K562 (cell line): ENCODE measurements around the gene XRN1. TPM values are rescaled to one million over a fixed set of nuclear protein-coding genes. Genes with fewer than 3 reads are reported as not detected.

ENCODE experiments used
- FOXK2 ChIP-seq, 2 experiments: fragments of 450-650 bp; IDR thresholded peaks in 1 of 2; conservative IDR thresholded peaks in 1 of 2; 2 replicates each; pipeline ENCODE4 v1.6.1; 2016; ENCODE audit warnings: low read depth in 2 of 2, mild to moderate bottlenecking in 1 of 2
- KAT8 ChIP-seq: fragments of 450-650 bp; IDR thresholded peaks from 2 replicates; pipeline ENCODE4 v1.6.1; 2016; ENCODE audit warnings: low read depth, mild to moderate bottlenecking
- MTA3 ChIP-seq: fragments of 450-650 bp; formaldehyde crosslinking; IDR thresholded peaks from 2 replicates; pipeline ENCODE4 v1.6.1; 2017; ENCODE audit warnings: mild to moderate bottlenecking, borderline replicate concordance
- PRMT5 ChIP-seq: sonication (generic); formaldehyde crosslinking; IDR thresholded peaks from 2 replicates; pipeline ENCODE4 v1.5.0; 2020; ENCODE audit warnings: missing genetic modification reagents
- polyA plus RNA-seq, 8 experiments: library from polyadenylated mRNA; depleted of rRNA in 4 of 8; stranded (reverse) in 5 of 8; unstranded in 3 of 8; fragments of >200 nt; fragmentation: Nextera tagmentation in 2 of 8; fragmentation: Illumina TruSeq in 1 of 8; extraction: Ambion mirVana in 2 of 8; extraction: Trizol in 1 of 8; gene quantifications; 2 replicates each; pipeline versions ENCODE4 v1.2.1 to v1.2.3, GENCODE V29; 2011 to 2014; ENCODE audit warnings: inconsistent platforms in 1 of 8, missing spikeins in 1 of 8
- total RNA-seq, 7 experiments: library from RNA; depleted of rRNA in 6 of 7; stranded (reverse); fragments of >200 nt in 6 of 7; fragmentation: Illumina TruSeq in 2 of 7; extraction: Trizol in 2 of 7; gene quantifications; 2 replicates each; pipeline versions ENCODE4 v1.2.1 to v1.2.3, GENCODE V29; 2011 to 2021; ENCODE audit warnings: low replicate concordance in 1 of 7
- TF ChIP-seq, protein P1 (sequence below): sonication (generic); formaldehyde crosslinking; IDR thresholded peaks from 2 replicates; pipeline ENCODE4 v1.8.0; 2023; ENCODE audit warnings: mild to moderate bottlenecking, missing genetic modification reagents
- TF ChIP-seq, protein P2 (sequence below), 3 experiments: fragments of 200-800 bp in 1 of 3; fragments of 250-450 bp in 1 of 3; fragments of 450-650 bp in 1 of 3; sonication (Bioruptor Pico) in 1 of 3; sonication (Bioruptor generic) in 1 of 3; formaldehyde crosslinking in 1 of 3; IDR thresholded peaks; 2 replicates each; pipeline versions ENCODE4 v1.6.1 to v1.8.0; 2016 to 2022; ENCODE audit warnings: mild to moderate bottlenecking in 2 of 3, missing genetic modification characterization in 2 of 3, missing compliant biosample characterization in 1 of 3, moderate library complexity in 1 of 3
- TF ChIP-seq, protein P3 (sequence below): fragments of 250-450 bp; sonication (Bioruptor Pico); IDR thresholded peaks from 2 replicates; pipeline ENCODE4 v1.4.0; 2020
- TF ChIP-seq, protein P4 (sequence below): fragments of 450-650 bp; formaldehyde crosslinking; IDR thresholded peaks from 2 replicates; pipeline ENCODE4 v1.4.0; 2020; ENCODE audit warnings: mild to moderate bottlenecking, mixed read lengths

The XRN1 gene
- total and polyA plus RNA-seq, 9 of the 15 experiments (the other 6 are each of a cell fraction or from before 2014, with no cell fraction given) = 3.1 to 28.4 (median 17.2) TPM

DNA sequence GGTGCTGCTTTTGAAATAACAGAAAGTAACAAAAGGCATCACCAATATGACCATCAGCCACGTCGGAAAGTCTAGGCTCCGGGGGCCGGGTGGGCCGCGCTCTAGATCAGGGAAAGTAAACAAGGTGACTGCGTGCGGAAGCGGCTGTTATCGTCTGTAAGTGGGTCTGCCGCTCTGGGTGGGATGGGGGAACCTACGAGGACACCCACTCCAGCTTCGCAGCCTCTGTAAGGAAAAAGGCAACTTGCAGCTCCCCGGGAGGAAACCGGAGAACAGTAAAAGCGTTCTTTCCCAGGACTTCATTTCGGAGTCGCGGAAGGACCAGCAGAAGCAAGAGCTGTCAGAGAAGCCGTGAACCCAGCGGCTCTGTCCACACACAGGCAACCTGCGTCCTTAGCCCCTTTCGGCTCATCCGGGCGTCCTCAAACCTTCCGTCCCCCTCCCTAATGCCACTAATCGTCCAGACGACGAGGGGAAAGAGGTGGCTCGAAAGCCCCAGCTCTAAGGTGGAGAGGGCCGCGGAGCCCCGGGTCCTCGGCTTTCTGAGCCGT, 461 bp downstream of the XRN1 start (continued):
- TF ChIP-seq, protein P1, sequence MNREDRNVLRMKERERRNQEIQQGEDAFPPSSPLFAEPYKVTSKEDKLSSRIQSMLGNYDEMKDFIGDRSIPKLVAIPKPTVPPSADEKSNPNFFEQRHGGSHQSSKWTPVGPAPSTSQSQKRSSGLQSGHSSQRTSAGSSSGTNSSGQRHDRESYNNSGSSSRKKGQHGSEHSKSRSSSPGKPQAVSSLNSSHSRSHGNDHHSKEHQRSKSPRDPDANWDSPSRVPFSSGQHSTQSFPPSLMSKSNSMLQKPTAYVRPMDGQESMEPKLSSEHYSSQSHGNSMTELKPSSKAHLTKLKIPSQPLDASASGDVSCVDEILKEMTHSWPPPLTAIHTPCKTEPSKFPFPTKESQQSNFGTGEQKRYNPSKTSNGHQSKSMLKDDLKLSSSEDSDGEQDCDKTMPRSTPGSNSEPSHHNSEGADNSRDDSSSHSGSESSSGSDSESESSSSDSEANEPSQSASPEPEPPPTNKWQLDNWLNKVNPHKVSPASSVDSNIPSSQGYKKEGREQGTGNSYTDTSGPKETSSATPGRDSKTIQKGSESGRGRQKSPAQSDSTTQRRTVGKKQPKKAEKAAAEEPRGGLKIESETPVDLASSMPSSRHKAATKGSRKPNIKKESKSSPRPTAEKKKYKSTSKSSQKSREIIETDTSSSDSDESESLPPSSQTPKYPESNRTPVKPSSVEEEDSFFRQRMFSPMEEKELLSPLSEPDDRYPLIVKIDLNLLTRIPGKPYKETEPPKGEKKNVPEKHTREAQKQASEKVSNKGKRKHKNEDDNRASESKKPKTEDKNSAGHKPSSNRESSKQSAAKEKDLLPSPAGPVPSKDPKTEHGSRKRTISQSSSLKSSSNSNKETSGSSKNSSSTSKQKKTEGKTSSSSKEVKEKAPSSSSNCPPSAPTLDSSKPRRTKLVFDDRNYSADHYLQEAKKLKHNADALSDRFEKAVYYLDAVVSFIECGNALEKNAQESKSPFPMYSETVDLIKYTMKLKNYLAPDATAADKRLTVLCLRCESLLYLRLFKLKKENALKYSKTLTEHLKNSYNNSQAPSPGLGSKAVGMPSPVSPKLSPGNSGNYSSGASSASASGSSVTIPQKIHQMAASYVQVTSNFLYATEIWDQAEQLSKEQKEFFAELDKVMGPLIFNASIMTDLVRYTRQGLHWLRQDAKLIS (CRISPR knock-in tag) = peak; percentile 25; the same call in 1 of the 2 replicates
- peak; percentile 84 to 87 for TF ChIP-seq FOXK2 (conservative IDR thresholded peaks at IDR 0.05 in 1 of 2, IDR thresholded peaks at IDR 0.05 in 1 of 2; ENCODE audit: low read depth in 2 of 2)
- TF ChIP-seq, protein P2, sequence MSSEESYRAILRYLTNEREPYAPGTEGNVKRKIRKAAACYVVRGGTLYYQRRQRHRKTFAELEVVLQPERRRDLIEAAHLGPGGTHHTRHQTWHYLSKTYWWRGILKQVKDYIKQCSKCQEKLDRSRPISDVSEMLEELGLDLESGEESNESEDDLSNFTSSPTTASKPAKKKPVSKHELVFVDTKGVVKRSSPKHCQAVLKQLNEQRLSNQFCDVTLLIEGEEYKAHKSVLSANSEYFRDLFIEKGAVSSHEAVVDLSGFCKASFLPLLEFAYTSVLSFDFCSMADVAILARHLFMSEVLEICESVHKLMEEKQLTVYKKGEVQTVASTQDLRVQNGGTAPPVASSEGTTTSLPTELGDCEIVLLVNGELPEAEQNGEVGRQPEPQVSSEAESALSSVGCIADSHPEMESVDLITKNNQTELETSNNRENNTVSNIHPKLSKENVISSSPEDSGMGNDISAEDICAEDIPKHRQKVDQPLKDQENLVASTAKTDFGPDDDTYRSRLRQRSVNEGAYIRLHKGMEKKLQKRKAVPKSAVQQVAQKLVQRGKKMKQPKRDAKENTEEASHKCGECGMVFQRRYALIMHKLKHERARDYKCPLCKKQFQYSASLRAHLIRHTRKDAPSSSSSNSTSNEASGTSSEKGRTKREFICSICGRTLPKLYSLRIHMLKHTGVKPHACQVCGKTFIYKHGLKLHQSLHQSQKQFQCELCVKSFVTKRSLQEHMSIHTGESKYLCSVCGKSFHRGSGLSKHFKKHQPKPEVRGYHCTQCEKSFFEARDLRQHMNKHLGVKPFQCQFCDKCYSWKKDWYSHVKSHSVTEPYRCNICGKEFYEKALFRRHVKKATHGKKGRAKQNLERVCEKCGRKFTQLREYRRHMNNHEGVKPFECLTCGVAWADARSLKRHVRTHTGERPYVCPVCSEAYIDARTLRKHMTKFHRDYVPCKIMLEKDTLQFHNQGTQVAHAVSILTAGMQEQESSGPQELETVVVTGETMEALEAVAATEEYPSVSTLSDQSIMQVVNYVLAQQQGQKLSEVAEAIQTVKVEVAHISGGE (CRISPR knock-in tag; IDR thresholded peaks at IDR 0.05) = 0 out of 6 replicates have a peak, but pooled peaks of 1 of the 3 experiments have one; percentile 40
- no peak for TF ChIP-seq KAT8
- TF ChIP-seq PRMT5 (CRISPR knock-in tag) = 0 out of 2 replicates have a peak, but pooled peaks have one; percentile 24
- TF ChIP-seq, protein P3, sequence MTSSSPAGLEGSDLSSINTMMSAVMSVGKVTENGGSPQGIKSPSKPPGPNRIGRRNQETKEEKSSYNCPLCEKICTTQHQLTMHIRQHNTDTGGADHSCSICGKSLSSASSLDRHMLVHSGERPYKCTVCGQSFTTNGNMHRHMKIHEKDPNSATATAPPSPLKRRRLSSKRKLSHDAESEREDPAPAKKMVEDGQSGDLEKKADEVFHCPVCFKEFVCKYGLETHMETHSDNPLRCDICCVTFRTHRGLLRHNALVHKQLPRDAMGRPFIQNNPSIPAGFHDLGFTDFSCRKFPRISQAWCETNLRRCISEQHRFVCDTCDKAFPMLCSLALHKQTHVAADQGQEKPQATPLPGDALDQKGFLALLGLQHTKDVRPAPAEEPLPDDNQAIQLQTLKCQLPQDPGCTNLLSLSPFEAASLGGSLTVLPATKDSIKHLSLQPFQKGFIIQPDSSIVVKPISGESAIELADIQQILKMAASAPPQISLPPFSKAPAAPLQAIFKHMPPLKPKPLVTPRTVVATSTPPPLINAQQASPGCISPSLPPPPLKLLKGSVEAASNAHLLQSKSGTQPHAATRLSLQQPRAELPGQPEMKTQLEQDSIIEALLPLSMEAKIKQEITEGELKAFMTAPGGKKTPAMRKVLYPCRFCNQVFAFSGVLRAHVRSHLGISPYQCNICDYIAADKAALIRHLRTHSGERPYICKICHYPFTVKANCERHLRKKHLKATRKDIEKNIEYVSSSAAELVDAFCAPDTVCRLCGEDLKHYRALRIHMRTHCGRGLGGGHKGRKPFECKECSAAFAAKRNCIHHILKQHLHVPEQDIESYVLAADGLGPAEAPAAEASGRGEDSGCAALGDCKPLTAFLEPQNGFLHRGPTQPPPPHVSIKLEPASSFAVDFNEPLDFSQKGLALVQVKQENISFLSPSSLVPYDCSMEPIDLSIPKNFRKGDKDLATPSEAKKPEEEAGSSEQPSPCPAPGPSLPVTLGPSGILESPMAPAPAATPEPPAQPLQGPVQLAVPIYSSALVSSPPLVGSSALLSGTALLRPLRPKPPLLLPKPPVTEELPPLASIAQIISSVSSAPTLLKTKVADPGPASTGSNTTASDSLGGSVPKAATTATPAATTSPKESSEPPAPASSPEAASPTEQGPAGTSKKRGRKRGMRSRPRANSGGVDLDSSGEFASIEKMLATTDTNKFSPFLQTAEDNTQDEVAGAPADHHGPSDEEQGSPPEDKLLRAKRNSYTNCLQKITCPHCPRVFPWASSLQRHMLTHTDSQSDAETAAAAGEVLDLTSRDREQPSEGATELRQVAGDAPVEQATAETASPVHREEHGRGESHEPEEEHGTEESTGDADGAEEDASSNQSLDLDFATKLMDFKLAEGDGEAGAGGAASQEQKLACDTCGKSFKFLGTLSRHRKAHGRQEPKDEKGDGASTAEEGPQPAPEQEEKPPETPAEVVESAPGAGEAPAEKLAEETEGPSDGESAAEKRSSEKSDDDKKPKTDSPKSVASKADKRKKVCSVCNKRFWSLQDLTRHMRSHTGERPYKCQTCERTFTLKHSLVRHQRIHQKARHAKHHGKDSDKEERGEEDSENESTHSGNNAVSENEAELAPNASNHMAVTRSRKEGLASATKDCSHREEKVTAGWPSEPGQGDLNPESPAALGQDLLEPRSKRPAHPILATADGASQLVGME = no peak
- TF ChIP-seq, protein P4, sequence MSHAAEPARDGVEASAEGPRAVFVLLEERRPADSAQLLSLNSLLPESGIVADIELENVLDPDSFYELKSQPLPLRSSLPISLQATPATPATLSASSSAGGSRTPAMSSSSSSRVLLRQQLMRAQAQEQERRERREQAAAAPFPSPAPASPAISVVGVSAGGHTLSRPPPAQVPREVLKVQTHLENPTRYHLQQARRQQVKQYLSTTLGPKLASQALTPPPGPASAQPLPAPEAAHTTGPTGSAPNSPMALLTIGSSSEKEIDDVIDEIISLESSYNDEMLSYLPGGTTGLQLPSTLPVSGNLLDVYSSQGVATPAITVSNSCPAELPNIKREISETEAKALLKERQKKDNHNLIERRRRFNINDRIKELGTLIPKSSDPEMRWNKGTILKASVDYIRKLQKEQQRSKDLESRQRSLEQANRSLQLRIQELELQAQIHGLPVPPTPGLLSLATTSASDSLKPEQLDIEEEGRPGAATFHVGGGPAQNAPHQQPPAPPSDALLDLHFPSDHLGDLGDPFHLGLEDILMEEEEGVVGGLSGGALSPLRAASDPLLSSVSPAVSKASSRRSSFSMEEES = no peak
- peak; percentile 30; the same call in 1 of the 2 replicates for TF ChIP-seq MTA3
